Measurements from ENCODE around the gene KLF13.
A peak's percentile ranks its signal among the peaks of the same experiment; 100 is the strongest.

DNA sequence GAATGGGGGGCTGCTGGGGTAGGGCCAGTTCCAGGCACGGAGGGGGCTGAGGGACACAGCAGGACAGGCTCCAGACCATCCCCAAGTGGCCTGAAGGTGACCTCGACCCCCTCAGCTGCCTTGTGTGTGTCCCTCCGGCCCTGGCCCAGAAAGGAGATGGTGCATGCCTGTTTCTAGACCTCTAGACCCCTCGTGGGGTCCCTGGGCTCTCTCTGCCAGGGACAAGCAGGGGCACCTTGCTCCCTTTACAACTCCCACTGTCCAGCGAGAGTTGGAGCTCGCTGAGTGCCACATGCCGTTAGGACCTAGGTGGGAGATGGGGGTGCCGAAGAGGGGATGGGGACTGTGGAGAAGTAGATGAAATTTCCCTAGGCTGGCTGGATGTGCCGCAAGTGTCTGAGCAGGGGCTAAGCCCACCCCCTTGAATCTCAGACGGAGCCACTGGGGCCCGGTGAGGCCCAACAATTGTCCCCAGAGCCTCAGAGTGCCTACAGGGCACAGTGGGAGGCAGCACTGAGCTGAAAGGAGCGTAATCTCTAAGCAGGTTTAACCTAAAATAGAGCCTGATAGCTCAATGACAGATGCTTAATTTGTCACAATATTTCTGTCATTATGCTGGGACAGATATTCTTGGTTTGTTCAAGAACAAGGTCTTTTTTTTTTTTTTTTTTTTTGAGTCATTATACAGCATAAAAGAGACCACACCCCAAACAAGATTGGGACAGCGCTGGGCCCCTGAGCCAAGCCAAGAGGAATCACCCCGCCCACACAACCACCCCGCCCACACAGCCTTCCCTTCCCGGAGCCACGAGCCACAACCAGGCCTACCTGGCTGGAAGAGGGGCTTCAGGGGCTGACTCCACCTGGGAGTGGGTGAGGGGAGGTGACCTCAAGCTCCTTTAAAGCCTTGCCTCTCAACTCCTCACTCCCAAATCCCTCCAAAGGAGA lies 23.6 kb upstream of the KLF13 start:
- TF ChIP-seq, protein P1, sequence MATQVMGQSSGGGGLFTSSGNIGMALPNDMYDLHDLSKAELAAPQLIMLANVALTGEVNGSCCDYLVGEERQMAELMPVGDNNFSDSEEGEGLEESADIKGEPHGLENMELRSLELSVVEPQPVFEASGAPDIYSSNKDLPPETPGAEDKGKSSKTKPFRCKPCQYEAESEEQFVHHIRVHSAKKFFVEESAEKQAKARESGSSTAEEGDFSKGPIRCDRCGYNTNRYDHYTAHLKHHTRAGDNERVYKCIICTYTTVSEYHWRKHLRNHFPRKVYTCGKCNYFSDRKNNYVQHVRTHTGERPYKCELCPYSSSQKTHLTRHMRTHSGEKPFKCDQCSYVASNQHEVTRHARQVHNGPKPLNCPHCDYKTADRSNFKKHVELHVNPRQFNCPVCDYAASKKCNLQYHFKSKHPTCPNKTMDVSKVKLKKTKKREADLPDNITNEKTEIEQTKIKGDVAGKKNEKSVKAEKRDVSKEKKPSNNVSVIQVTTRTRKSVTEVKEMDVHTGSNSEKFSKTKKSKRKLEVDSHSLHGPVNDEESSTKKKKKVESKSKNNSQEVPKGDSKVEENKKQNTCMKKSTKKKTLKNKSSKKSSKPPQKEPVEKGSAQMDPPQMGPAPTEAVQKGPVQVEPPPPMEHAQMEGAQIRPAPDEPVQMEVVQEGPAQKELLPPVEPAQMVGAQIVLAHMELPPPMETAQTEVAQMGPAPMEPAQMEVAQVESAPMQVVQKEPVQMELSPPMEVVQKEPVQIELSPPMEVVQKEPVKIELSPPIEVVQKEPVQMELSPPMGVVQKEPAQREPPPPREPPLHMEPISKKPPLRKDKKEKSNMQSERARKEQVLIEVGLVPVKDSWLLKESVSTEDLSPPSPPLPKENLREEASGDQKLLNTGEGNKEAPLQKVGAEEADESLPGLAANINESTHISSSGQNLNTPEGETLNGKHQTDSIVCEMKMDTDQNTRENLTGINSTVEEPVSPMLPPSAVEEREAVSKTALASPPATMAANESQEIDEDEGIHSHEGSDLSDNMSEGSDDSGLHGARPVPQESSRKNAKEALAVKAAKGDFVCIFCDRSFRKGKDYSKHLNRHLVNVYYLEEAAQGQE (IDR thresholded peaks at IDR 0.05; ENCODE audit: unreplicated experiment), result no peak
- TF ChIP-seq NANOG (IDR thresholded peaks at IDR 0.05; ENCODE audit: borderline replicate concordance) (no peak), STAT1 (IDR thresholded peaks at IDR 0.05; ENCODE audit: unreplicated experiment) (no peak), CREB1 (CRISPR knock-in tag; IDR thresholded peaks at IDR 0.05; ENCODE audit: low read depth) (no peak), POLR2AphosphoS5 (IDR thresholded peaks at IDR 0.05; ENCODE audit: low read depth) (no peak), EZH2 (IDR thresholded peaks at IDR 0.05; ENCODE audit: low read depth, unreplicated experiment) (no peak), EZH2phosphoT487 (IDR thresholded peaks at IDR 0.05; ENCODE audit: unreplicated experiment) (no peak), ZNF331 (CRISPR knock-in tag; IDR thresholded peaks at IDR 0.05; ENCODE audit: low read depth) (no peak), JUNB (IDR thresholded peaks at IDR 0.05; ENCODE audit: unreplicated experiment) (no peak)
- TF ChIP-seq, protein P2, sequence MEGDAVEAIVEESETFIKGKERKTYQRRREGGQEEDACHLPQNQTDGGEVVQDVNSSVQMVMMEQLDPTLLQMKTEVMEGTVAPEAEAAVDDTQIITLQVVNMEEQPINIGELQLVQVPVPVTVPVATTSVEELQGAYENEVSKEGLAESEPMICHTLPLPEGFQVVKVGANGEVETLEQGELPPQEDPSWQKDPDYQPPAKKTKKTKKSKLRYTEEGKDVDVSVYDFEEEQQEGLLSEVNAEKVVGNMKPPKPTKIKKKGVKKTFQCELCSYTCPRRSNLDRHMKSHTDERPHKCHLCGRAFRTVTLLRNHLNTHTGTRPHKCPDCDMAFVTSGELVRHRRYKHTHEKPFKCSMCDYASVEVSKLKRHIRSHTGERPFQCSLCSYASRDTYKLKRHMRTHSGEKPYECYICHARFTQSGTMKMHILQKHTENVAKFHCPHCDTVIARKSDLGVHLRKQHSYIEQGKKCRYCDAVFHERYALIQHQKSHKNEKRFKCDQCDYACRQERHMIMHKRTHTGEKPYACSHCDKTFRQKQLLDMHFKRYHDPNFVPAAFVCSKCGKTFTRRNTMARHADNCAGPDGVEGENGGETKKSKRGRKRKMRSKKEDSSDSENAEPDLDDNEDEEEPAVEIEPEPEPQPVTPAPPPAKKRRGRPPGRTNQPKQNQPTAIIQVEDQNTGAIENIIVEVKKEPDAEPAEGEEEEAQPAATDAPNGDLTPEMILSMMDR (conservative IDR thresholded peaks at IDR 0.05; ENCODE audit: low read depth in 2 of 2), result peak; percentile 47 to 57; a peak in 3 of 4 replicates
